Measurements from ENCODE around the gene LRRC8E.

GRCh38 chr19:7888826-7889217, 512 bp downstream of the LRRC8E start:
- TF ChIP-seq CTCF (IDR thresholded peaks at IDR 0.05; ENCODE audit: control extremely low read depth in 1 of 3, insufficient read depth in 1 of 3, low read depth in 1 of 3, low read length in 3 of 3) (no peak), EZH2 (IDR thresholded peaks at IDR 0.05; ENCODE audit: low read depth, low read length, severe bottlenecking) (no peak), POLR2A (IDR thresholded peaks at IDR 0.05; ENCODE audit: control extremely low read depth in 1 of 2, low read depth in 2 of 2, low read length in 2 of 2) (no peak), TAF1 (IDR thresholded peaks at IDR 0.05; ENCODE audit: low read depth, low read length) (no peak), GABPA (IDR thresholded peaks at IDR 0.05; ENCODE audit: borderline replicate concordance, insufficient read depth, low read length) (no peak), ATF3 (IDR thresholded peaks at IDR 0.05; ENCODE audit: insufficient read depth, low read depth, low read length) (no peak), CEBPB (IDR thresholded peaks at IDR 0.05; ENCODE audit: low read depth, low read length) (no peak)

All from H1 (cell line).